K562 (cell line): Measurements from ENCODE around the gene RUNDC1. TPM values are rescaled to one million over a fixed set of nuclear protein-coding genes. Genes with fewer than 3 reads are reported as not detected.

Experiments
- BHLHE40 ChIP-seq: IDR thresholded peaks from 2 replicates; pipeline ENCODE4 v1.6.1; 2011; ENCODE audit warnings: low read length, improper control_type of control experiment
- E4F1 ChIP-seq: fragments of 250-450 bp; sonication (Bioruptor Pico); IDR thresholded peaks from 2 replicates; pipeline ENCODE4 v1.5.0; 2021; ENCODE audit warnings: mild to moderate bottlenecking, borderline replicate concordance
- ESRRA ChIP-seq: fragments of 450-650 bp; IDR thresholded peaks from 2 replicates; pipeline ENCODE4 v1.6.1; 2014; ENCODE audit warnings: low read depth, mild to moderate bottlenecking, moderate library complexity, borderline replicate concordance
- ILF3 ChIP-seq: fragments of 450-650 bp; IDR thresholded peaks from 2 replicates; pipeline ENCODE4 v1.6.1; 2018; ENCODE audit warnings: antibody characterized with exemption, mild to moderate bottlenecking, moderate library complexity, borderline replicate concordance
- NR2C1 ChIP-seq, 2 experiments: fragments of 450-650 bp; IDR thresholded peaks; 2 replicates each; pipeline ENCODE4 v1.6.1; 2017; ENCODE audit warnings: mild to moderate bottlenecking in 2 of 2, antibody characterized with exemption in 1 of 2, inconsistent platforms in 1 of 2, missing compliant biosample characterization in 1 of 2, missing genetic modification characterization in 1 of 2
- TCFL5 ChIP-seq: fragments of 250-450 bp; sonication (Bioruptor Pico); conservative IDR thresholded peaks from 2 replicates; pipeline ENCODE4 v1.6.1; 2021; ENCODE audit warnings: mild to moderate bottlenecking, moderate library complexity, matching md5 sums
- USF1 ChIP-seq: sonication (generic); formaldehyde crosslinking; IDR thresholded peaks from 2 replicates; pipeline ENCODE4 v1.9.0; 2022; ENCODE audit warnings: mild to moderate bottlenecking, missing genetic modification reagents
- ZFP91 ChIP-seq: sonication (generic); formaldehyde crosslinking; IDR thresholded peaks from 2 replicates; pipeline ENCODE4 v1.8.0; 2022; ENCODE audit warnings: mild to moderate bottlenecking, missing genetic modification reagents
- polyA plus RNA-seq, 8 experiments: library from polyadenylated mRNA; depleted of rRNA in 4 of 8; stranded (reverse) in 5 of 8; unstranded in 3 of 8; fragments of >200 nt; fragmentation: Nextera tagmentation in 2 of 8; fragmentation: Illumina TruSeq in 1 of 8; extraction: Ambion mirVana in 2 of 8; extraction: Trizol in 1 of 8; gene quantifications; 2 replicates each; pipeline versions ENCODE4 v1.2.1 to v1.2.3, GENCODE V29; 2011 to 2014; ENCODE audit warnings: inconsistent platforms in 1 of 8, missing spikeins in 1 of 8
- total RNA-seq, 7 experiments: library from RNA; depleted of rRNA in 6 of 7; stranded (reverse); fragments of >200 nt in 6 of 7; fragmentation: Illumina TruSeq in 2 of 7; extraction: Trizol in 2 of 7; gene quantifications; 2 replicates each; pipeline versions ENCODE4 v1.2.1 to v1.2.3, GENCODE V29; 2011 to 2021; ENCODE audit warnings: low replicate concordance in 1 of 7
- TF ChIP-seq, protein P1 (sequence below): fragments of 150-350 bp; IDR thresholded peaks from 2 replicates; pipeline ENCODE4 v1.6.1; 2014; ENCODE audit warnings: low read depth, mild to moderate bottlenecking, low read length, borderline replicate concordance
- TF ChIP-seq, protein P2 (sequence below): fragments of 250-450 bp; sonication (Bioruptor Pico); IDR thresholded peaks from 2 replicates; pipeline ENCODE4 v1.8.0; 2021; ENCODE audit warnings: moderate library complexity, mild to moderate bottlenecking, inconsistent platforms
- TF ChIP-seq, protein P3 (sequence below): fragments of 450-650 bp; formaldehyde crosslinking; IDR thresholded peaks from 2 replicates; pipeline ENCODE4 v1.4.0; 2022; ENCODE audit warnings: missing genetic modification characterization

Gene RUNDC1
- total and polyA plus RNA-seq, 9 of the 15 experiments (the other 6 are each of a cell fraction or from before 2014, with no cell fraction given) = 3.4 to 12.6 (median 9.4) TPM

DNA sequence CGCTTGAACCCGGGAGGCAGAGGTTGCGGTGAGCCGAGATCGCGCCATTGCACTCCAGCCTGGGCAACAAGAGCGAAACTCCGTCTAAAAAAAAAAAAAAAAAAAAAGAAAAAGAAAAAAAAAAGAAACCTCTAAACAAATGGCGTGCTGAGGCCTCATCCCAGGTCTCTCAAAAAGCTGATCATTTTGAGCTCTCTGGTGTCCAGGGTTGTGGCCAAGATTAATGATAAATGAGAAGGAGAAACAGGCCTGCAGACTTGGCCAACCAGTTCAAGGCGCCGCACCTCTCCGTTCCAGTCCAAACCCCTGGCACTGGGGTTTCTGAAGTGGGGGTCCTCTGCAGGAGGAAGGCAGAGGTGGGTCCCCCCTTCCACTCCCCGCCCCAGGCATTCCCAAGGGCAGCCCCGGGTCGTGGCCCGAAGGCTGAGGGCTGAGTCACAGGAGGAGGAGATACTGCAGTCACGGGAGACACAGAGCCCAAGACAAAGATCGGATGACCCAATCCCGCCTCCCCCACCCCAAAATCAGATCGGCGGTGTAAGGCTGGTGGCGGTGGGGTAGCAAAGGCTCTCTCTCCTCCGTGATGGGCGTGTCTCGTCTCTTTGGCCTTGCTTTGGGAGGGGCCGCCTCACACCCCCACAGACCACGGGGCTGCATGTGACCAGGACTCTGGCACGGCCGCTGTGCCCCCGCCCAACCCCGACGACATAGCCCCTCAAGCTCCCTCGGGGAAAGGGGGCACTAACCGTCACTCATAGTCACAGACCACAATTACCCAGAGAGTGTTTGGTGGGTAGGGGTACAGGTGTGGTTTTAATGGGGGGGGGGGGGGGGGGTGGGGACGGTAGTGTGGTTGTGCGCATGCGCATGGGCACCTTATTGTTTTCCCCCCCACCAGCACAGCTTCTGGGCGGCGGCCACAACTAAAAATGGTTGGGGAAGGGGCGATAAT lies 40.7 kb downstream of the RUNDC1 start (continued):
- TF ChIP-seq, protein P1, sequence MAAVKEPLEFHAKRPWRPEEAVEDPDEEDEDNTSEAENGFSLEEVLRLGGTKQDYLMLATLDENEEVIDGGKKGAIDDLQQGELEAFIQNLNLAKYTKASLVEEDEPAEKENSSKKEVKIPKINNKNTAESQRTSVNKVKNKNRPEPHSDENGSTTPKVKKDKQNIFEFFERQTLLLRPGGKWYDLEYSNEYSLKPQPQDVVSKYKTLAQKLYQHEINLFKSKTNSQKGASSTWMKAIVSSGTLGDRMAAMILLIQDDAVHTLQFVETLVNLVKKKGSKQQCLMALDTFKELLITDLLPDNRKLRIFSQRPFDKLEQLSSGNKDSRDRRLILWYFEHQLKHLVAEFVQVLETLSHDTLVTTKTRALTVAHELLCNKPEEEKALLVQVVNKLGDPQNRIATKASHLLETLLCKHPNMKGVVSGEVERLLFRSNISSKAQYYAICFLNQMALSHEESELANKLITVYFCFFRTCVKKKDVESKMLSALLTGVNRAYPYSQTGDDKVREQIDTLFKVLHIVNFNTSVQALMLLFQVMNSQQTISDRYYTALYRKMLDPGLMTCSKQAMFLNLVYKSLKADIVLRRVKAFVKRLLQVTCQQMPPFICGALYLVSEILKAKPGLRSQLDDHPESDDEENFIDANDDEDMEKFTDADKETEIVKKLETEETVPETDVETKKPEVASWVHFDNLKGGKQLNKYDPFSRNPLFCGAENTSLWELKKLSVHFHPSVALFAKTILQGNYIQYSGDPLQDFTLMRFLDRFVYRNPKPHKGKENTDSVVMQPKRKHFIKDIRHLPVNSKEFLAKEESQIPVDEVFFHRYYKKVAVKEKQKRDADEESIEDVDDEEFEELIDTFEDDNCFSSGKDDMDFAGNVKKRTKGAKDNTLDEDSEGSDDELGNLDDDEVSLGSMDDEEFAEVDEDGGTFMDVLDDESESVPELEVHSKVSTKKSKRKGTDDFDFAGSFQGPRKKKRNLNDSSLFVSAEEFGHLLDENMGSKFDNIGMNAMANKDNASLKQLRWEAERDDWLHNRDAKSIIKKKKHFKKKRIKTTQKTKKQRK = no peak
- TF ChIP-seq E4F1 (CRISPR knock-in tag) (peak; percentile 33; the same call in 1 of the 2 replicates), TCFL5 (no peak), ESRRA (peak; percentile 83), NR2C1 (IDR thresholded peaks at IDR 0.05) (peak; percentile 38; the same call in 1 of the 2 replicates), NR2C1 (tag; IDR thresholded peaks at IDR 0.05) (peak; percentile 51; the same call in 1 of the 2 replicates), BHLHE40 (peak; percentile 98), USF1 (CRISPR knock-in tag) (peak; percentile 90), ZFP91 (CRISPR knock-in tag) (no peak), ILF3 (no peak)
- TF ChIP-seq, protein P2, sequence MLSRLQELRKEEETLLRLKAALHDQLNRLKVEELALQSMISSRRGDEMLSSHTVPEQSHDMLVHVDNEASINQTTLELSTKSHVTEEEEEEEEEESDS (CRISPR knock-in tag) = no peak
- TF ChIP-seq, protein P3, sequence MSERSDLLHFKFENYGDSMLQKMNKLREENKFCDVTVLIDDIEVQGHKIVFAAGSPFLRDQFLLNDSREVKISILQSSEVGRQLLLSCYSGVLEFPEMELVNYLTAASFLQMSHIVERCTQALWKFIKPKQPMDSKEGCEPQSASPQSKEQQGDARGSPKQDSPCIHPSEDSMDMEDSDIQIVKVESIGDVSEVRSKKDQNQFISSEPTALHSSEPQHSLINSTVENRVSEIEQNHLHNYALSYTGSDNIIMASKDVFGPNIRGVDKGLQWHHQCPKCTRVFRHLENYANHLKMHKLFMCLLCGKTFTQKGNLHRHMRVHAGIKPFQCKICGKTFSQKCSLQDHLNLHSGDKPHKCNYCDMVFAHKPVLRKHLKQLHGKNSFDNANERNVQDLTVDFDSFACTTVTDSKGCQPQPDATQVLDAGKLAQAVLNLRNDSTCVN = no peak
